Liver (tissue), 3 donors: ENCODE results near the gene ETV6.

Source experiments
- FOXA2 ChIP-seq: IDR thresholded peaks from 2 replicates; pipeline ENCODE4 v1.6.1; 2016; ENCODE audit warnings: antibody characterized with exemption
- HNF4A ChIP-seq, 2 donors: conservative IDR thresholded peaks; 2 replicates each; pipeline ENCODE4 v1.6.1; 2016; ENCODE audit warnings: antibody characterized with exemption in 2 of 2, mild to moderate bottlenecking in 2 of 2
- HNF4G ChIP-seq: IDR thresholded peaks from 2 replicates; pipeline ENCODE4 v1.6.1; 2016; ENCODE audit warnings: antibody characterized with exemption
- RAD21 ChIP-seq, 2 donors: IDR thresholded peaks; 2 replicates each; pipeline ENCODE4 v1.6.1; 2016; ENCODE audit warnings: antibody characterized with exemption in 2 of 2, mild to moderate bottlenecking in 2 of 2
- SP1 ChIP-seq: IDR thresholded peaks from 2 replicates; pipeline ENCODE4 v1.6.1; 2018; ENCODE audit warnings: antibody characterized with exemption, mild to moderate bottlenecking
- YY1 ChIP-seq: IDR thresholded peaks from 2 replicates; pipeline ENCODE4 v1.6.1; 2016; ENCODE audit warnings: antibody characterized with exemption, mild to moderate bottlenecking
- TF ChIP-seq, protein P1 (sequence below): IDR thresholded peaks from 2 replicates; pipeline ENCODE4 v1.6.1; 2016; ENCODE audit warnings: antibody characterized with exemption
- TF ChIP-seq, protein P2 (sequence below): fragments of 150-350 bp; IDR thresholded peaks from 2 replicates; pipeline ENCODE4 v1.5.1; 2017; ENCODE audit warnings: improper control_type of control experiment, low read depth, low read length; ENCODE audit not compliant: missing input control
- TF ChIP-seq, protein P3 (sequence below): IDR thresholded peaks from 2 replicates; pipeline ENCODE4 v1.6.1; 2016; ENCODE audit warnings: antibody characterized with exemption
- TF ChIP-seq, protein P4 (sequence below): IDR thresholded peaks from 2 replicates; pipeline ENCODE4 v1.6.1; 2016; ENCODE audit warnings: antibody characterized with exemption, mild to moderate bottlenecking
- donor health status: healthy.
- donor health status: healthy.

DNA sequence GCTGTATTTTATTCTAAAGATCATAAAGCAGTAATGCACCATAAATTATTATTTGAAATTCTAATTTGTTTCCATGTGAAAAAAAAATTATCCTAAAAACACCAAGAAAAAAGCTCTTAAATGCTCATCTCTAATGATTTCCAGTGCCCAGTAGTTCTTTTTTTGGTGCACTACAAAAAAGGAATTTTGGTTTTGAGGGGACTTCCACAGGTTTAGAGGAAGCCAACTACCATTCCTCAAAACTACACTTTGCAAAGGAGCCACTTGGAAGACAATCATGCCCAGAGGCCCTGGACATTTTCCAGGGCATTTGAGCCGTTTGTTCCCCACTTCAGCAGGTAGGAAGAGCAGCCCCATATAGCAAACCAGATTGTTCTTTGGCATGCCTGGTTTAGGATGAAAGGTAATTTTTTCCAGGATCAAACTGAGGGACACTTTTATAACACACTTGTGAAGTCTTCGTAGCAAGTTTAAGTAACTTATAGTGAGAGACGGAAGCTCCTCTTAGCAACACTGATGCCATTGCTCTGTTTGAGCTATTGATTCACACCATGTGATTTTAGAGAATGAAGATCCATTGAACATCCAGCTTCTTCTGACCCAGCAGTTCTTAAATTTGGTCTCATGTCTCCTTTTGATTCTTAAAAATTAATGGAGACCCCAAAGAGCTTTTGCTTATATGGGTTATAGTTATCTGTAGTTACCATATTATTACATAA is 187.9 kb downstream of the ETV6 start:
- TF ChIP-seq SP1 (no peak), FOXA2 (no peak), YY1 (no peak), RAD21 (IDR thresholded peaks at IDR 0.05) (no peak), HNF4A (conservative IDR thresholded peaks at IDR 0.05) (no peak), HNF4G (no peak)
- TF ChIP-seq, protein P1, sequence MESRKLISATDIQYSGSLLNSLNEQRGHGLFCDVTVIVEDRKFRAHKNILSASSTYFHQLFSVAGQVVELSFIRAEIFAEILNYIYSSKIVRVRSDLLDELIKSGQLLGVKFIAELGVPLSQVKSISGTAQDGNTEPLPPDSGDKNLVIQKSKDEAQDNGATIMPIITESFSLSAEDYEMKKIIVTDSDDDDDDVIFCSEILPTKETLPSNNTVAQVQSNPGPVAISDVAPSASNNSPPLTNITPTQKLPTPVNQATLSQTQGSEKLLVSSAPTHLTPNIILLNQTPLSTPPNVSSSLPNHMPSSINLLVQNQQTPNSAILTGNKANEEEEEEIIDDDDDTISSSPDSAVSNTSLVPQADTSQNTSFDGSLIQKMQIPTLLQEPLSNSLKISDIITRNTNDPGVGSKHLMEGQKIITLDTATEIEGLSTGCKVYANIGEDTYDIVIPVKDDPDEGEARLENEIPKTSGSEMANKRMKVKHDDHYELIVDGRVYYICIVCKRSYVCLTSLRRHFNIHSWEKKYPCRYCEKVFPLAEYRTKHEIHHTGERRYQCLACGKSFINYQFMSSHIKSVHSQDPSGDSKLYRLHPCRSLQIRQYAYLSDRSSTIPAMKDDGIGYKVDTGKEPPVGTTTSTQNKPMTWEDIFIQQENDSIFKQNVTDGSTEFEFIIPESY = no peak
- TF ChIP-seq, protein P2, sequence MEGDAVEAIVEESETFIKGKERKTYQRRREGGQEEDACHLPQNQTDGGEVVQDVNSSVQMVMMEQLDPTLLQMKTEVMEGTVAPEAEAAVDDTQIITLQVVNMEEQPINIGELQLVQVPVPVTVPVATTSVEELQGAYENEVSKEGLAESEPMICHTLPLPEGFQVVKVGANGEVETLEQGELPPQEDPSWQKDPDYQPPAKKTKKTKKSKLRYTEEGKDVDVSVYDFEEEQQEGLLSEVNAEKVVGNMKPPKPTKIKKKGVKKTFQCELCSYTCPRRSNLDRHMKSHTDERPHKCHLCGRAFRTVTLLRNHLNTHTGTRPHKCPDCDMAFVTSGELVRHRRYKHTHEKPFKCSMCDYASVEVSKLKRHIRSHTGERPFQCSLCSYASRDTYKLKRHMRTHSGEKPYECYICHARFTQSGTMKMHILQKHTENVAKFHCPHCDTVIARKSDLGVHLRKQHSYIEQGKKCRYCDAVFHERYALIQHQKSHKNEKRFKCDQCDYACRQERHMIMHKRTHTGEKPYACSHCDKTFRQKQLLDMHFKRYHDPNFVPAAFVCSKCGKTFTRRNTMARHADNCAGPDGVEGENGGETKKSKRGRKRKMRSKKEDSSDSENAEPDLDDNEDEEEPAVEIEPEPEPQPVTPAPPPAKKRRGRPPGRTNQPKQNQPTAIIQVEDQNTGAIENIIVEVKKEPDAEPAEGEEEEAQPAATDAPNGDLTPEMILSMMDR = no peak
- TF ChIP-seq, protein P3, sequence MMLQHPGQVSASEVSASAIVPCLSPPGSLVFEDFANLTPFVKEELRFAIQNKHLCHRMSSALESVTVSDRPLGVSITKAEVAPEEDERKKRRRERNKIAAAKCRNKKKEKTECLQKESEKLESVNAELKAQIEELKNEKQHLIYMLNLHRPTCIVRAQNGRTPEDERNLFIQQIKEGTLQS = no peak
- TF ChIP-seq, protein P4, sequence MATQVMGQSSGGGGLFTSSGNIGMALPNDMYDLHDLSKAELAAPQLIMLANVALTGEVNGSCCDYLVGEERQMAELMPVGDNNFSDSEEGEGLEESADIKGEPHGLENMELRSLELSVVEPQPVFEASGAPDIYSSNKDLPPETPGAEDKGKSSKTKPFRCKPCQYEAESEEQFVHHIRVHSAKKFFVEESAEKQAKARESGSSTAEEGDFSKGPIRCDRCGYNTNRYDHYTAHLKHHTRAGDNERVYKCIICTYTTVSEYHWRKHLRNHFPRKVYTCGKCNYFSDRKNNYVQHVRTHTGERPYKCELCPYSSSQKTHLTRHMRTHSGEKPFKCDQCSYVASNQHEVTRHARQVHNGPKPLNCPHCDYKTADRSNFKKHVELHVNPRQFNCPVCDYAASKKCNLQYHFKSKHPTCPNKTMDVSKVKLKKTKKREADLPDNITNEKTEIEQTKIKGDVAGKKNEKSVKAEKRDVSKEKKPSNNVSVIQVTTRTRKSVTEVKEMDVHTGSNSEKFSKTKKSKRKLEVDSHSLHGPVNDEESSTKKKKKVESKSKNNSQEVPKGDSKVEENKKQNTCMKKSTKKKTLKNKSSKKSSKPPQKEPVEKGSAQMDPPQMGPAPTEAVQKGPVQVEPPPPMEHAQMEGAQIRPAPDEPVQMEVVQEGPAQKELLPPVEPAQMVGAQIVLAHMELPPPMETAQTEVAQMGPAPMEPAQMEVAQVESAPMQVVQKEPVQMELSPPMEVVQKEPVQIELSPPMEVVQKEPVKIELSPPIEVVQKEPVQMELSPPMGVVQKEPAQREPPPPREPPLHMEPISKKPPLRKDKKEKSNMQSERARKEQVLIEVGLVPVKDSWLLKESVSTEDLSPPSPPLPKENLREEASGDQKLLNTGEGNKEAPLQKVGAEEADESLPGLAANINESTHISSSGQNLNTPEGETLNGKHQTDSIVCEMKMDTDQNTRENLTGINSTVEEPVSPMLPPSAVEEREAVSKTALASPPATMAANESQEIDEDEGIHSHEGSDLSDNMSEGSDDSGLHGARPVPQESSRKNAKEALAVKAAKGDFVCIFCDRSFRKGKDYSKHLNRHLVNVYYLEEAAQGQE = no peak
